ENCODE results near the gene PHRF1.

Gene PHRF1

GRCh38 chr11:539971-540481 lies 36.2 kb upstream of the PHRF1 start:
- DNase-seq (ENCODE audit: low read depth): no peak

- no peak for DNase-seq (ENCODE audit: low read depth)
Observed at GRCh38 chr11:540583-541432, 35.5 kb upstream of the PHRF1 start.

- DNase-seq (ENCODE audit: low read depth): no peak
Observed at GRCh38 chr11:541433-541885, 34.8 kb upstream of the PHRF1 start.

GRCh38 chr11:544817-545166 lies 31.5 kb upstream of the PHRF1 start:
- DNase-seq (ENCODE audit: low read depth): no peak

- DNase-seq (ENCODE audit: low read depth): no peak
Observed at GRCh38 chr11:545171-545570, 31.1 kb upstream of the PHRF1 start.

- DNase-seq (ENCODE audit: low read depth): no peak
Observed at GRCh38 chr11:548700-549603, 27.3 kb upstream of the PHRF1 start.

GRCh38 chr11:550021-550745 lies 26.1 kb upstream of the PHRF1 start:
- no peak for DNase-seq (ENCODE audit: low read depth)

GRCh38 chr11:550746-551085 lies 25.6 kb upstream of the PHRF1 start:
- no peak for DNase-seq (ENCODE audit: low read depth)

- DNase-seq (ENCODE audit: low read depth): no peak
Observed at GRCh38 chr11:551131-551530, 25.1 kb upstream of the PHRF1 start.

- no peak for DNase-seq (ENCODE audit: low read depth)
Observed at GRCh38 chr11:551596-551995, 24.7 kb upstream of the PHRF1 start.

- DNase-seq (ENCODE audit: low read depth): no peak
Observed at GRCh38 chr11:553083-553987, 22.9 kb upstream of the PHRF1 start.

GRCh38 chr11:553988-554340 lies 22.3 kb upstream of the PHRF1 start:
- no peak for DNase-seq (ENCODE audit: low read depth)

- DNase-seq (ENCODE audit: low read depth): no peak
Observed at GRCh38 chr11:554428-555226, 21.6 kb upstream of the PHRF1 start.

- DNase-seq (ENCODE audit: low read depth): no peak
Observed at GRCh38 chr11:555227-555779, 21.0 kb upstream of the PHRF1 start.

- no peak for DNase-seq (ENCODE audit: low read depth)
Observed at GRCh38 chr11:555780-556661, 20.2 kb upstream of the PHRF1 start.

- no peak for DNase-seq (ENCODE audit: low read depth)
Observed at GRCh38 chr11:556662-557256, 19.5 kb upstream of the PHRF1 start.

GRCh38 chr11:557328-558132 lies 18.7 kb upstream of the PHRF1 start:
- no peak for DNase-seq (ENCODE audit: low read depth)

- no peak for DNase-seq (ENCODE audit: low read depth)
Observed at GRCh38 chr11:558503-558902, 17.8 kb upstream of the PHRF1 start.
